A673 (cell line): ENCODE measurements around the gene NCAPG2. TPM values are rescaled to one million over a fixed set of nuclear protein-coding genes. Genes with fewer than 3 reads are reported as not detected.

ENCODE experiments used
- BruUV-seq: library from RNA; stranded (reverse); fragments of 400-500 nt; replicated peaks from 2 replicates; lab custom pipeline; 2021; lab: Mats Ljungman, UMichigan
- CTCF ChIA-PET: fragments of 300-600 bp; sonication (Branson Sonifier 250); formaldehyde crosslinking; loops from one replicate; lab custom pipeline; 2022; ENCODE audit warnings: antibody characterized with exemption; lab: Charles Lee
- POLR2A ChIA-PET: fragments of 300-600 bp; sonication (Branson Sonifier 250); formaldehyde crosslinking; loops from one replicate; lab custom pipeline; 2022; ENCODE audit warnings: antibody characterized with exemption; ENCODE audit not compliant: low non-redundant PET; lab: Charles Lee
- DNase-seq: peaks from one replicate; pipeline ENCODE4 v3.0.0-alpha.2; 2015; ENCODE audit warnings: low spot score
- H3K27ac ChIP-seq: fragments of 200-600 bp; sonication (generic); 2 replicates; pipeline ENCODE4 v1.5.1; 2016; ENCODE audit warnings: mixed run types, low read depth, mild to moderate bottlenecking, mixed read lengths, antibody characterized with exemption, low read length; ENCODE audit not compliant: poor library complexity, severe bottlenecking
- H3K27me3 ChIP-seq: fragments of 200-600 bp; sonication (generic); replicated peaks from 2 replicates; pipeline ENCODE4 v1.6.1; 2017; ENCODE audit warnings: mixed run types, low read depth, mild to moderate bottlenecking, mixed read lengths, antibody characterized with exemption, low read length; ENCODE audit not compliant: insufficient read depth, poor library complexity
- H3K36me3 ChIP-seq: fragments of 200-600 bp; sonication (generic); 2 replicates; pipeline ENCODE4 v1.6.1; 2016; ENCODE audit warnings: mixed run types, mild to moderate bottlenecking, mixed read lengths, antibody characterized with exemption, low read length; ENCODE audit not compliant: insufficient read depth, poor library complexity, severe bottlenecking
- H3K4me1 ChIP-seq: fragments of 200-600 bp; sonication (generic); 2 replicates; pipeline ENCODE4 v1.6.1; 2017; ENCODE audit warnings: mixed run types, mild to moderate bottlenecking, mixed read lengths, antibody characterized with exemption, low read length; ENCODE audit not compliant: insufficient read depth, poor library complexity, severe bottlenecking
- H3K4me3 ChIP-seq: fragments of 200-600 bp; sonication (generic); 2 replicates; pipeline ENCODE4 v1.5.1; 2016; ENCODE audit warnings: low read depth, mixed run types, mild to moderate bottlenecking, mixed read lengths, low read length; ENCODE audit not compliant: poor library complexity, severe bottlenecking
- H3K9me3 ChIP-seq: fragments of 200-600 bp; sonication (generic); 2 replicates; pipeline ENCODE4 v1.6.1; 2016; ENCODE audit warnings: mixed run types, low read depth, mild to moderate bottlenecking, mixed read lengths, antibody characterized with exemption, low read length; ENCODE audit not compliant: poor library complexity, severe bottlenecking
- EZH2 ChIP-seq: fragments of 200-600 bp; sonication (generic); IDR thresholded peaks from 2 replicates; pipeline ENCODE4 v1.6.1; 2017; ENCODE audit warnings: borderline replicate concordance, low read depth, mild to moderate bottlenecking, mixed read lengths, antibody characterized with exemption, low read length; ENCODE audit not compliant: poor library complexity, severe bottlenecking
- intact Hi-C: fragments of 100-400 bp; cut with micrococcal nuclease; formaldehyde crosslinking; loops from one replicate; pipeline ENCODE4 v1.10.0; 2022; ENCODE audit not compliant: unreplicated experiment
- total RNA-seq: library from RNA; stranded (reverse); gene quantifications from 2 replicates; pipeline ENCODE4 v1.2.3, GENCODE V29; 2021
- TF ChIP-seq, protein P1 (sequence below): fragments of 300-800, 200-600 bp; sonication (generic); conservative IDR thresholded peaks from 2 replicates; pipeline ENCODE4 v1.5.1; 2017; ENCODE audit warnings: low read depth, mild to moderate bottlenecking, antibody characterized with exemption, low read length, moderate library complexity, mixed read lengths

The NCAPG2 gene
- total RNA-seq, 1 experiment from 2014 or later, result 127 TPM

DNA sequence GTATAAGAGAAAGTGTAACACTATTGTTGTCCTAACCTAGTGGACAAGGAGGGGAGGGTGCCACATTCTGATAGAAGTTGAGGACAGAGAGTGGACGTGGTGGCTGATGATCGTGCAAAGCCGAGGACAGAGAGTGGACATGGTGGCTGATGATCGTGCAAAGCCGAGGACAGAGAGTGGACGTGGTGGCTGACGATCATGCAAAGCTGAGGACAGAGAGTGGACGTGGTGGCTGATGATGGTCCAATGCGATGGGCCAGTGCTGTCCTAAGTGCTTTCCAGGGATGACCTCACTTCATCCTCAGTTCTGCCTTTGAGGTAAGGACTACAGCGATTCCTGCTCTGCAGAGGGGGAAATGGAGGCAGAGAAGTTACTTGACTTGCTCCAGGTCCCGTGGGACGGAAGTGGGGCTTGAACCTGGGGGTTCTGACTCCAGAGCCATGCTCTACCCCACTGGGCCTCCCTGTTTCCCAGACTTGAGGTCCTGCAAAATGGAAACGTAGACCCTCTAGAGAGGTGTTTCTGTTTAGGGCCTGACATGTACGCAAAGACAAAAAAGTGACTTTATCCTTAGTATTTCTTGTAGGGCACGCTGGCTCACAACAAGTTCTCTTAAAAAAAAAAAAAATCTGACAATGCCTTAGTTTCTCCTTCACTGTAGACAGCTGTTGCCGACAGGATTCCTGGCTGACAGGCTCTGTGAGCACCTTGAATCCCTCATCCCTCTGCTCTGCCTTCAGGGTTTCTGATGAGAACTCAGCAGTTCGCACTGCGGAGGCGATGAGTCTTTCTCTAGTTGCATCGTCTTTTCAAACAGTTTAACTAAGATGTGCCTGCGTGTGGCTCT lies 20.3 kb upstream of the NCAPG2 start:
- CTCF ChIA-PET, result no interaction called here
- peaks cover 3% of the 10 kb centered on the region for H3K27me3 ChIP-seq
- no peak overlapping the region for H3K27ac ChIP-seq
- intact Hi-C loops, result no loop called here
- DNase-seq, result no peak
- no TSS peak for BruUV-seq
- H3K4me3 ChIP-seq, result no peak overlapping the region
- H3K36me3 ChIP-seq, result no peaks in the 10 kb centered on the region
- POLR2A ChIA-PET, result no interaction called here
- TF ChIP-seq, protein P1, sequence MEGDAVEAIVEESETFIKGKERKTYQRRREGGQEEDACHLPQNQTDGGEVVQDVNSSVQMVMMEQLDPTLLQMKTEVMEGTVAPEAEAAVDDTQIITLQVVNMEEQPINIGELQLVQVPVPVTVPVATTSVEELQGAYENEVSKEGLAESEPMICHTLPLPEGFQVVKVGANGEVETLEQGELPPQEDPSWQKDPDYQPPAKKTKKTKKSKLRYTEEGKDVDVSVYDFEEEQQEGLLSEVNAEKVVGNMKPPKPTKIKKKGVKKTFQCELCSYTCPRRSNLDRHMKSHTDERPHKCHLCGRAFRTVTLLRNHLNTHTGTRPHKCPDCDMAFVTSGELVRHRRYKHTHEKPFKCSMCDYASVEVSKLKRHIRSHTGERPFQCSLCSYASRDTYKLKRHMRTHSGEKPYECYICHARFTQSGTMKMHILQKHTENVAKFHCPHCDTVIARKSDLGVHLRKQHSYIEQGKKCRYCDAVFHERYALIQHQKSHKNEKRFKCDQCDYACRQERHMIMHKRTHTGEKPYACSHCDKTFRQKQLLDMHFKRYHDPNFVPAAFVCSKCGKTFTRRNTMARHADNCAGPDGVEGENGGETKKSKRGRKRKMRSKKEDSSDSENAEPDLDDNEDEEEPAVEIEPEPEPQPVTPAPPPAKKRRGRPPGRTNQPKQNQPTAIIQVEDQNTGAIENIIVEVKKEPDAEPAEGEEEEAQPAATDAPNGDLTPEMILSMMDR, result no peak
- no peak for TF ChIP-seq EZH2
- H3K4me1 ChIP-seq, result no peaks in the 10 kb centered on the region
- no peaks in the 10 kb centered on the region for H3K9me3 ChIP-seq

DNA sequence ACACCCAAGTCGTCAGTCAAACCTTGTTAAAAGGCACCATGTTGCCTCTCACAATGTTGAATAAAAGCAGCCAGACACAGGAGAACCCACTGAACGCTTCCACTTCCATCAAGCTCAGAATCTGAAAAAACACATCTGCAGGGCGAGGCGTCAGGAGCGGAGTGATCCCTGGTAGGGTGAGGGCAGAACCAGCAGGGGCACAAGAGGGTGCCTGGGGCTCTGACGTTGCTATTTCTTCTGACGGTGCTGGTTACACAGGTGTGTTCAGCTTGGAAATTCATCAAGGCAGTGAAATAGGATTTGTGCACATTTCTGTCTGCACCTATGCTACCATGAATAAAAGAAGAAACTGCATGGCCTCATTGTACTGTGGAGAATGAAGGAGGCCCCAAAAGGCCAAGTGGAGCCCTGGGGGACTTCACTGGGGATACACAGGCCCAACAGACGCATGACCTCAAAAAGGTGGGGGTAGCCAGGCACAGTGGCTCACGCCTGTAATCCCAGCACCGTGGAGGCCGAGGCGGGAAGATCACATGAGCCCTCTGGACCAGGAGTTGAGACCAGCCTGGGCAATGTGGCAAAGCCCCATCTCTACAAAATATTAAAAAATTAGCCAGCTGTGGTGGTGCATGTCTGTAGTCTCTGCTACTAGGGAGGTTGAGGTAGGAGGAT lies 19.2 kb upstream of the NCAPG2 start:
- H3K4me1 ChIP-seq, result no peaks in the 10 kb centered on the region
- DNase-seq, result no peak
- peaks cover 7% of the 10 kb centered on the region for H3K27me3 ChIP-seq
- CTCF ChIA-PET, result no interaction called here
- H3K36me3 ChIP-seq, result no peaks in the 10 kb centered on the region
- POLR2A ChIA-PET, result no interaction called here
- intact Hi-C loops, result no loop called here
- H3K9me3 ChIP-seq, result no peaks in the 10 kb centered on the region
- TF ChIP-seq EZH2, result no peak
- TF ChIP-seq, protein P1, result no peak
- BruUV-seq, result no TSS peak
- H3K27ac ChIP-seq, result no peak overlapping the region
- H3K4me3 ChIP-seq, result no peak overlapping the region

DNA sequence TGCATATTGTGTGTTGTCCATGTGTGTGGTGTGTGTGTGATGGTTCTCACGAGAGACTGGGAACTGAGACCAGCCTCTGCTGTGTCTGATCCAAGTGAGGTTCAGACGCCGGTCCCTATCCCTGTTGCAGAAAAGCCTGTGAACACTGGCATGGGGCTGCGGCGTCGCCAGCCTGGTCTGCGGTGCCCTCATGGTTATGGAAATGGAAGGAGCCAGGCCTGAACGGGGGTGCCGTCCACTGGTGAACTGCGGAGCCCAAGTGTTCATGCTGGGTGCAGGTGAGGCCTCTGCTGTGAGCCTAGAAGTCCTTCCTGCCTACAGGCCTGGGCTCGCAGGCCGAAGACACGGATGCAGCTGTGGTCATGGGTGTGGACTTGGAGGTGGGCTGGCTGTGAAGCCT lies 18.7 kb upstream of the NCAPG2 start:
- ChIA-PET POLR2A (no interaction called here), CTCF (no interaction called here)

More for the DNA sequence above, 18.7 kb upstream of the NCAPG2 start:
- no TSS peak for BruUV-seq
- Histone ChIP-seq H3K27ac (no peak overlapping the region), H3K4me3 (no peak overlapping the region), H3K36me3 (no peaks in the 10 kb centered on the region), H3K4me1 (no peaks in the 10 kb centered on the region), H3K27me3 (peaks cover 13% of the 10 kb centered on the region), H3K9me3 (no peaks in the 10 kb centered on the region)
- intact Hi-C loops, result no loop called here
- DNase-seq, result no peak
- TF ChIP-seq, protein P1, result no peak
- TF ChIP-seq EZH2, result no peak
